Stimulated activated naive CD8-positive, alpha-beta T cell treated with anti-CD3 and anti-CD28 coated beads, Interleukin-15, Interleukin-2, amounts not matched to agents 100 ng/mL and 50 ng/mL, for 24 hours (primary cell): ENCODE measurements around the gene ITPKC.
A peak's percentile ranks its signal among the peaks of the same experiment; 100 is the strongest.

Source experiments
- H3K27ac Mint-ChIP-seq: one replicate; pipeline ENCODE4 v1.8.0; 2021; ENCODE audit warnings: mild to moderate bottlenecking, mixed read lengths
- H3K27me3 Mint-ChIP-seq: one replicate; pipeline ENCODE4 v1.8.0; 2021; ENCODE audit warnings: mixed read lengths
- H3K36me3 Mint-ChIP-seq: one replicate; pipeline ENCODE4 v1.8.0; 2021; ENCODE audit warnings: low read depth, mixed read lengths
- H3K4me1 Mint-ChIP-seq: one replicate; pipeline ENCODE4 v1.8.0; 2021; ENCODE audit warnings: low read depth, mixed read lengths
- H3K4me3 Mint-ChIP-seq: one replicate; pipeline ENCODE4 v1.8.0; 2021; ENCODE audit warnings: mild to moderate bottlenecking, mixed read lengths
- H3K9me3 Mint-ChIP-seq: one replicate; pipeline ENCODE4 v1.8.0; 2021; ENCODE audit warnings: mixed read lengths

Gene ITPKC

GRCh38 chr19:40685563-40685962 lies 31.3 kb upstream of the ITPKC start:
- no peaks in the 10 kb centered on the region for H3K27me3 Mint-ChIP-seq
- no peaks in the 10 kb centered on the region for H3K9me3 Mint-ChIP-seq
- no peak overlapping the region for H3K27ac Mint-ChIP-seq
- H3K36me3 Mint-ChIP-seq: peaks cover 19% of the 10 kb centered on the region
- H3K4me1 Mint-ChIP-seq: peaks cover under 1% of the 10 kb centered on the region
- no peak overlapping the region for H3K4me3 Mint-ChIP-seq

DNA sequence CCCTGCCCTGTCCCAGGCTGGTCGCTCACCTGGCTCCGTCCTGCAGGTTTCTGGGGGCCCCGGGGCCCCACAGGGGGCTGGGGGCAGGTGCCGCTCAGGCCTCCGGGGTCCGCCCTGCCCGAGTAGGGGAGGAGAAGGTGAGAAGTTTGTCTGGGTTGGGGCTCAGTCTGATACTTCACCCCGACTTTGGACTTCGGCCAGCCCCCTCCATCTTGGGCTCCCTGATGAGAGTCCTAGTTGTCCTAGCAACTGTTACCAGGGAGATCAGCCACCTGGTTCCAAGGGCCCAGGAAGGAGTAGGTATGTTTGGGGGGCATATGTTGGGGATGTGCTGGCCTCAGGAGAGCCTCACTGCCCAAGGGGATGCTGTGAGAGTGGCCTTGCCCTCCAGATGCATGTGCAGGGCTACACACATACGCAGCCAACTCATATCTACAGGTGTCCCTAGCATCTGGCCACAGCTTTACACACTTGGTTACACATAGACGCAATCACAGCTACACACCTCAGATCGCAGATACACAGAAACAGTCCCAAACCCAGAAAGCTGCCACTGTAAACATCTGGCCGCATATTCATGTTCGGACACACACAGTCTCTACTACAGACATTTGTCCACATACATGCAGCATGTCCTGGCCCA lies 29.9 kb upstream of the ITPKC start:
- Mint-ChIP-seq H3K4me3 (no peak overlapping the region), H3K9me3 (no peaks in the 10 kb centered on the region), H3K27ac (no peak overlapping the region), H3K4me1 (peaks cover 13% of the 10 kb centered on the region), H3K36me3 (peaks cover 10% of the 10 kb centered on the region), H3K27me3 (no peaks in the 10 kb centered on the region)

DNA sequence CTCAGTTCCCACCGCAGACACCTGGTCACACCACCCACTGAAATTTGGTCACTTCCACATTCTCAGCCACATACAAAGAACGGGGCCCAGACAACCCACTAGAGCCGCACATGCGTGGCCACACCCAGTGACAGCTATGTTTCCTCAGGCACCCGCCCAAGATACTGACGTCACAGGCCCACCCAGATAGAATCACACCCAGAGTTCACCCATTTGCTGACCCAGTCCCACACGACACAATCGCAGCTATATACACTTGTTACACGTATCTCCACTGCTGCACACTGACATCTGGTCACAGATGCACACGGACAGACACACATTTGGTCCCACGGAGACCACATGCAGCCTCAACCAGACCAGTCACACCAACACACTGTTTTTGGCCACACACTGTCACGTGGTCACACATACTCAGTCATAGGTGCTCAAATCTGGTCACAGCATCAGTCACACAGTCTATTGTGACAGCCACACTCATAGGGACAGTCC lies 29.3 kb upstream of the ITPKC start:
- no peaks in the 10 kb centered on the region for H3K27me3 Mint-ChIP-seq
- H3K4me1 Mint-ChIP-seq: peaks cover 13% of the 10 kb centered on the region
- no peaks in the 10 kb centered on the region for H3K9me3 Mint-ChIP-seq
- H3K36me3 Mint-ChIP-seq: peaks cover 10% of the 10 kb centered on the region
- H3K27ac Mint-ChIP-seq: no peak overlapping the region
- no peak overlapping the region for H3K4me3 Mint-ChIP-seq

DNA sequence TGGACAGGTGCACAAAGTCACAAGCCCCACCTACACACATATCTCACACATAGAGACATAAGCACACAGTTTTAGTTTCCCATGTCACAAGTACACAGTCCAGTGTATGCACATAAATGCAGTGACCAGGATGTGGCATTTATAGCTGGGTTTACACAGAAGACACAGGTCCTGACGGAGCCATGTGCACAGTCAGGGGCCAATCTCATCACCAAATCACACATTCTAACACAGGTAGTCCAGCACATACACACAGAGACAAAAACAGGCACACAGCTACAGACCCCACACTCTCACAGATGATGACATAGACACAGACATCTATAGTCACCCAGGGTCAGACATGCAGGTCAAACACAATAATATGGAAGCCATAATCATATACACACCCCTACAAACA lies 28.6 kb upstream of the ITPKC start:
- Mint-ChIP-seq H3K36me3 (peaks cover 10% of the 10 kb centered on the region), H3K27me3 (no peaks in the 10 kb centered on the region), H3K9me3 (no peaks in the 10 kb centered on the region), H3K27ac (no peak overlapping the region), H3K4me3 (no peak overlapping the region), H3K4me1 (peaks cover 13% of the 10 kb centered on the region)

- Mint-ChIP-seq H3K36me3 (peaks cover 10% of the 10 kb centered on the region), H3K4me3 (no peak overlapping the region), H3K4me1 (peaks cover 13% of the 10 kb centered on the region), H3K9me3 (no peaks in the 10 kb centered on the region), H3K27me3 (no peaks in the 10 kb centered on the region), H3K27ac (no peak overlapping the region)
Measured at GRCh38 chr19:40688987-40689338, 27.9 kb upstream of the ITPKC start.

GRCh38 chr19:40689339-40690049 lies 27.4 kb upstream of the ITPKC start:
- Mint-ChIP-seq H3K36me3 (peaks cover 10% of the 10 kb centered on the region), H3K4me1 (peaks cover 13% of the 10 kb centered on the region), H3K4me3 (no peak overlapping the region), H3K9me3 (no peaks in the 10 kb centered on the region), H3K27ac (no peak overlapping the region), H3K27me3 (no peaks in the 10 kb centered on the region)

DNA sequence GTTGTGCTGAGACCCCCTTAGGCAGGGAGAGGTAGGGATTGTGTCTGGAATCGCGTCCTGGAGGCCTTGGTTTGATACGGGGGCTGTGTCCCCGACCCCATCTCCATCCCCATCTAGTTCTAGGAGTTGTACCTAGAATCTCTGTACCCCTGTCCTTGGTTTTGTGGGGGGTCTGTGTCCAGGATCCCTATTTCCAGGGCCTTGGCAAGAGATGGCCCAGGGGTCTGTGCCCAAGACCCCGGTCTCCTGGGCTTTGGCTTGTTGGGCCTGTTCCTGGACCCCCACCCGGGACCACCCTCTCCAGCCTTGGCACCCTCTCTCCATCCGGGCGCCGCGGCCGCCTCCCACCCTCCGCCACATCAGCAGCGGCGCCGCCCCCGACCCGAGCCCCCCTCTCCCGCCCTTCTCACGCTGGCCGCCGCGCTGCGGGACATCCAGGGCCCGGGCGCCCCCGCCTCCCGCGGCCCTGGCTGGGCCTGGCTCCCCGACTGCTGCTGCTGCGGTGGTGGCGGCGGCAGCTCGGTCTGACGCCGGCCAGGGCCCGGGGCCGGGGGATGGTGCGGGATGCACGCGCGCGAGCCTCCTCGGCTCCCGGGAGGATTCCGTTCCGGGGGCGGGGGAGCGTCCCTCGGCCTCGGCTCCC lies 26.7 kb upstream of the ITPKC start, which contains the start of gene NUMBL:
TSS of gene NUMBL (minus strand) at position 602 of the 643 bp plus-strand sequence. CDS start at position 434, 168 bp downstream.
- Mint-ChIP-seq H3K27me3 (no peaks in the 10 kb centered on the region), H3K4me3 (peak within 1 kb of the TSS; percentile 91), H3K4me1 (peaks cover 13% of the 10 kb centered on the region), H3K27ac (peak within 1 kb of the TSS; percentile 97), H3K9me3 (no peaks in the 10 kb centered on the region), H3K36me3 (peaks cover 7% of the 10 kb centered on the region)

GRCh38 chr19:40690693-40691420 lies 26.1 kb upstream of the ITPKC start:
- Mint-ChIP-seq H3K4me3 (peak overlapping the region; percentile 91), H3K27me3 (no peaks in the 10 kb centered on the region), H3K4me1 (peaks cover 13% of the 10 kb centered on the region), H3K36me3 (peaks cover under 1% of the 10 kb centered on the region), H3K27ac (peak overlapping the region; percentile 97), H3K9me3 (no peaks in the 10 kb centered on the region)

GRCh38 chr19:40691421-40692211 lies 25.3 kb upstream of the ITPKC start:
- Mint-ChIP-seq H3K27ac (peak overlapping the region; percentile 97), H3K4me1 (peaks cover 13% of the 10 kb centered on the region), H3K4me3 (peak overlapping the region; percentile 91), H3K9me3 (no peaks in the 10 kb centered on the region), H3K36me3 (no peaks in the 10 kb centered on the region), H3K27me3 (no peaks in the 10 kb centered on the region)

- Mint-ChIP-seq H3K4me3 (no peak overlapping the region), H3K9me3 (no peaks in the 10 kb centered on the region)
Measured at GRCh38 chr19:40692212-40692551, 24.7 kb upstream of the ITPKC start.

GRCh38 chr19:40693150-40693788 lies 23.6 kb upstream of the ITPKC start:
- H3K9me3 Mint-ChIP-seq: no peaks in the 10 kb centered on the region
- no peak overlapping the region for H3K27ac Mint-ChIP-seq
- H3K4me3 Mint-ChIP-seq: no peak overlapping the region
- no peaks in the 10 kb centered on the region for H3K27me3 Mint-ChIP-seq
- peaks cover 13% of the 10 kb centered on the region for H3K4me1 Mint-ChIP-seq
- peaks cover 5% of the 10 kb centered on the region for H3K36me3 Mint-ChIP-seq

More at GRCh38 chr19:40692212-40692551, 24.7 kb upstream of the ITPKC start:
- no peaks in the 10 kb centered on the region for H3K27me3 Mint-ChIP-seq
- H3K4me1 Mint-ChIP-seq: peaks cover 13% of the 10 kb centered on the region
- peaks cover 3% of the 10 kb centered on the region for H3K36me3 Mint-ChIP-seq
- H3K27ac Mint-ChIP-seq: peak overlapping the region; percentile 52

GRCh38 chr19:40693896-40694295 lies 23.0 kb upstream of the ITPKC start:
- Mint-ChIP-seq H3K27ac (no peak overlapping the region), H3K27me3 (no peaks in the 10 kb centered on the region), H3K4me1 (peaks cover 13% of the 10 kb centered on the region), H3K36me3 (peaks cover 5% of the 10 kb centered on the region), H3K9me3 (no peaks in the 10 kb centered on the region), H3K4me3 (no peak overlapping the region)

GRCh38 chr19:40695881-40696280 lies 21.0 kb upstream of the ITPKC start:
- Mint-ChIP-seq H3K27me3 (no peaks in the 10 kb centered on the region), H3K36me3 (peaks cover 9% of the 10 kb centered on the region), H3K4me1 (peaks cover 10% of the 10 kb centered on the region), H3K9me3 (no peaks in the 10 kb centered on the region), H3K27ac (no peak overlapping the region), H3K4me3 (no peak overlapping the region)

DNA sequence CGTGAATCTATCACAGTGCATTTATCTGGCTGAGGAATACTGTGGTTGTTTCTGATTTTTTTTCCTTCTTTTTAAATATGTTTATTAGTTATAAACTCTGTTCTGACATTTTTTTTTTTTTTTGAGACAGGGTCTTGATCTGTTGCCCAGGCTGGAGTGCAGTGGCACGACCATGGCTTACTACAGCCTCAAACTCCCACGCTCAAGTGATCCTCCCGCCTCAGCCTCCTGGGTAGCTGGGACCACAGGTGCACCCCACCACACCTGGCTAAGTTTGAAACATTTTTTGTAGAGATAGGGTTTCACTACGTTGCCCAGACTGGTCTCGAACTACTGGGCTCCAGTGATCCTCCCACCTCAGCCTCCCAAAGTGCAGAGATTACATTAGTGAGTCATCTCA lies 19.9 kb upstream of the ITPKC start:
- H3K4me1 Mint-ChIP-seq: no peaks in the 10 kb centered on the region
- no peak overlapping the region for H3K27ac Mint-ChIP-seq
- no peaks in the 10 kb centered on the region for H3K9me3 Mint-ChIP-seq
- no peaks in the 10 kb centered on the region for H3K27me3 Mint-ChIP-seq
- peaks cover 15% of the 10 kb centered on the region for H3K36me3 Mint-ChIP-seq
- H3K4me3 Mint-ChIP-seq: no peak overlapping the region
